Suprapubic skin (tissue), 3 donors: Measurements from ENCODE around the gene DNAJC5.

Experiments used
- CTCF ChIP-seq, 2 donors: fragments of 200-600 bp in 1 of 2; fragments of 450-650 bp in 1 of 2; sonication (generic) in 1 of 2; IDR thresholded peaks; one replicate each; pipeline ENCODE4 v1.5.1; 2016 to 2019; ENCODE audit warnings: antibody characterized with exemption in 2 of 2, mild to moderate bottlenecking in 1 of 2, moderate library complexity in 1 of 2
- EP300 ChIP-seq: sonication (generic); formaldehyde crosslinking; IDR thresholded peaks from one replicate; pipeline ENCODE4 v1.6.1; 2017; ENCODE audit warnings: antibody characterized with exemption

GRCh38 chr20:63958471-63958870 lies 63.5 kb downstream of the DNAJC5 start:
- TF ChIP-seq CTCF (IDR thresholded peaks at IDR 0.05) = no peak
- TF ChIP-seq EP300 = no peak
